Measurements from ENCODE around the gene NTM.

Gene NTM

DNA sequence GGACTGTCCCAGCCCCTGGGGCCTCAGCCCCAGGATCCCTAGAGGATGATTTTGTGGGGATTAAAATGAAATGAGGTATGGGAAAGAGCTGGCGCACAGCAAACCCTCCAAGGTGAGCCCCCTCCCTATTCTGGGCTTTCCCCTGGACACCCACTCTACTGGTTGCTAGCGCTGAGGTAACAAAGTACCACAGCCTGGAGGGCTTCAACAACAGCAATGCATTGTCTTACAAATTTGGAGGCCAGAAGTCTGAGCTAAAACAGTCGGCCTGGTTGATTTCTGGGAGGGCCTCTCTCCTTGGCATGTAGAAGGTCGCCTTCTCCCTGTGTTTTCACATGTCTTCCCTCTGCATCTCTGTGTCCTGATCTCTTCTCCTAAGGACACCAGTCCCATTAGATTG is 913.6 kb downstream of the NTM start:
- WGBS, 2 donors (ENCODE audit: extremely low coverage in 2 of 2, insufficient read length in 2 of 2, insufficient replicate concordance in 1 of 2): no CpG with 5 or more reads among the region's 4 CpGs
- H2AK5ac ChIP-seq (ENCODE audit: low read depth, low read length): peak overlapping the region; percentile 10
- no peaks in the 10 kb centered on the region for H3K79me1 ChIP-seq (ENCODE audit: low read depth, low read length)
- no peaks in the 10 kb centered on the region for H3K36me3 ChIP-seq (replicated peaks in 1 of 2; ENCODE audit: control insufficient read depth in 2 of 2, insufficient read depth in 2 of 2, low read length in 2 of 2)
- H2BK5ac ChIP-seq (ENCODE audit: low read length): no peak overlapping the region
- H3K18ac ChIP-seq (ENCODE audit: low read length): no peak overlapping the region
- no peak overlapping the region for H2BK120ac ChIP-seq (ENCODE audit: low read depth, low read length)
- no peak overlapping the region for H4K8ac ChIP-seq (ENCODE audit: low read depth, low read length)
- H3K14ac ChIP-seq (ENCODE audit: low read length): no peak overlapping the region
- no peak overlapping the region for H3K4me2 ChIP-seq (ENCODE audit: insufficient read depth, low read length, poor library complexity, severe bottlenecking)
- H3K9ac ChIP-seq (ENCODE audit: low read depth, low read length, poor library complexity): no peak overlapping the region
- H2BK15ac ChIP-seq (ENCODE audit: low read length): no peak overlapping the region
- DNase-seq (ENCODE audit: low spot score): no peak
- no peak overlapping the region for H3K23ac ChIP-seq (ENCODE audit: low read depth, low read length, poor library complexity)
- H2AFZ ChIP-seq (ENCODE audit: low read length): no peak overlapping the region
- H3K4me3 ChIP-seq (ENCODE audit: low read length in 2 of 2): no peak overlapping the region
- no peak overlapping the region for H3K4ac ChIP-seq (ENCODE audit: low read length)
- H4K91ac ChIP-seq (ENCODE audit: low read depth, low read length, poor library complexity): no peak overlapping the region
- H3K27ac ChIP-seq (replicated peaks; ENCODE audit: low read length): no peak overlapping the region
- no peaks in the 10 kb centered on the region for H3K4me1 ChIP-seq (ENCODE audit: control insufficient read depth in 2 of 2, insufficient read depth in 1 of 2, low read depth in 1 of 2, low read length in 2 of 2)
- no peak overlapping the region for H2BK12ac ChIP-seq (ENCODE audit: low read length)
- H3K27me3 ChIP-seq (ENCODE audit: control insufficient read depth in 3 of 3, insufficient read depth in 3 of 3, low read depth in 1 of 3, low read length in 3 of 3): no peaks in the 10 kb centered on the region
- H3K9me3 ChIP-seq (replicated peaks in 1 of 2; ENCODE audit: control insufficient read depth in 2 of 2, insufficient read depth in 1 of 2, low read depth in 1 of 2, low read length in 2 of 2): no peaks in the 10 kb centered on the region

DNA sequence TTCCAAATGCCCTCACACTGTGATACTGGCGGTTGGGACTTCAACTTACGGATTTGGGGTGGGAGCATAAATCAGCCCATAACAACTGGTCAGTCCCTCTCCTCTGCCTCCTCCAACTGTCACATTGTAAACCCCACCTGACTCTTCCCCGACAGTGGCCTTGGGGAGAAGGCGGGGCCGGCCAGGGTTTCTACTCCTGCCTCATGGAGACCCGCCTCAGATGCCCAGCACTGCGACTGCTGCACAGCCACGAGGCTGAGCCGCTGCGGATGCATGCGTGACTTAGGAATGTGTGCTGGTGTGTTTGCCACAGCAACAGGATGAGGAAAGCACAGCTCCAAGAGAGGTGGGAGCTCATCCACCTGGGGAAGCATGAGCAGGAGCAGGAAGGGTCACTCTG is 914.2 kb downstream of the NTM start:
- Histone ChIP-seq H4K8ac (ENCODE audit: low read depth, low read length) (no peak overlapping the region), H3K36me3 (replicated peaks in 1 of 2; ENCODE audit: control insufficient read depth in 2 of 2, insufficient read depth in 2 of 2, low read length in 2 of 2) (no peaks in the 10 kb centered on the region), H3K27me3 (ENCODE audit: control insufficient read depth in 3 of 3, insufficient read depth in 3 of 3, low read depth in 1 of 3, low read length in 3 of 3) (no peaks in the 10 kb centered on the region), H2BK15ac (ENCODE audit: low read length) (no peak overlapping the region), H3K9me3 (replicated peaks in 1 of 2; ENCODE audit: control insufficient read depth in 2 of 2, insufficient read depth in 1 of 2, low read depth in 1 of 2, low read length in 2 of 2) (no peaks in the 10 kb centered on the region), H4K91ac (ENCODE audit: low read depth, low read length, poor library complexity) (no peak overlapping the region), H3K4me3 (ENCODE audit: low read length in 2 of 2) (peak overlapping the region in 1 of 2 donors; percentile 66), H3K4me1 (ENCODE audit: control insufficient read depth in 2 of 2, insufficient read depth in 1 of 2, low read depth in 1 of 2, low read length in 2 of 2) (no peaks in the 10 kb centered on the region), H2BK12ac (ENCODE audit: low read length) (no peak overlapping the region), H3K79me1 (ENCODE audit: low read depth, low read length) (no peaks in the 10 kb centered on the region), H2AFZ (ENCODE audit: low read length) (no peak overlapping the region), H2BK5ac (ENCODE audit: low read length) (no peak overlapping the region), H3K14ac (ENCODE audit: low read length) (no peak overlapping the region), H2AK5ac (ENCODE audit: low read depth, low read length) (no peak overlapping the region), H3K4me2 (ENCODE audit: insufficient read depth, low read length, poor library complexity, severe bottlenecking) (no peak overlapping the region), H3K23ac (ENCODE audit: low read depth, low read length, poor library complexity) (no peak overlapping the region), H3K4ac (ENCODE audit: low read length) (no peak overlapping the region), H3K18ac (ENCODE audit: low read length) (peak overlapping the region; percentile 44), H2BK120ac (ENCODE audit: low read depth, low read length) (no peak overlapping the region), H3K9ac (ENCODE audit: low read depth, low read length, poor library complexity) (no peak overlapping the region), H3K27ac (replicated peaks; ENCODE audit: low read length) (no peak overlapping the region)
- DNase-seq (ENCODE audit: low spot score): no peak
- no CpG with 5 or more reads among the region's 11 CpGs for WGBS, 2 donors (ENCODE audit: extremely low coverage in 2 of 2, insufficient read length in 2 of 2, insufficient replicate concordance in 1 of 2)

DNA sequence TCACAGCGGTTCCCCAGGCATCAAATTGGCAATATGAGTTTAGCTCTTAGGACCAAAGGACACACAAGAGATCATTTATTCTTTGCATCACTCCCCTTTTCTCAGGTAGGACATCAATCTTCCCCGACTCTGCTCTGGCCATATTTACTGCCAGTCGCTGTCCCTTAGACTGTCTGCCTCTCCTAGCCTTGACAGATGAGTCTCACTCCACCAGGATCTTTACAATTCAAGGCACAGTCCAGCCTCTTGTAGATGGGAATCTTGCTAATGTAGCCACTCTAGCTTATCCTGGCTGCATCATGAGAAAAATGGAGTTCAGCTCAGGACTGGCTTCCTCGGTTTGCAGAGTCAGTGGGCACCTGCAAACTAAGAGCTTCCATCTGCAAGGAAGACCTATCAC is 915.2 kb downstream of the NTM start:
- no peak overlapping the region for H2BK5ac ChIP-seq (ENCODE audit: low read length)
- no peak for DNase-seq (ENCODE audit: low spot score)
- H4K8ac ChIP-seq (ENCODE audit: low read depth, low read length): no peak overlapping the region
- H2BK12ac ChIP-seq (ENCODE audit: low read length): no peak overlapping the region
- H3K4ac ChIP-seq (ENCODE audit: low read length): no peak overlapping the region
- no peaks in the 10 kb centered on the region for H3K4me1 ChIP-seq (ENCODE audit: control insufficient read depth in 2 of 2, insufficient read depth in 1 of 2, low read depth in 1 of 2, low read length in 2 of 2)
- no peak overlapping the region for H2BK15ac ChIP-seq (ENCODE audit: low read length)
- no peak overlapping the region for H3K9ac ChIP-seq (ENCODE audit: low read depth, low read length, poor library complexity)
- no peaks in the 10 kb centered on the region for H3K36me3 ChIP-seq (replicated peaks in 1 of 2; ENCODE audit: control insufficient read depth in 2 of 2, insufficient read depth in 2 of 2, low read length in 2 of 2)
- H3K23ac ChIP-seq (ENCODE audit: low read depth, low read length, poor library complexity): no peak overlapping the region
- H3K18ac ChIP-seq (ENCODE audit: low read length): no peak overlapping the region
- H3K27ac ChIP-seq (replicated peaks; ENCODE audit: low read length): no peak overlapping the region
- H3K4me3 ChIP-seq (ENCODE audit: low read length in 2 of 2): no peak overlapping the region
- no peak overlapping the region for H2AK5ac ChIP-seq (ENCODE audit: low read depth, low read length)
- no peak overlapping the region for H2AFZ ChIP-seq (ENCODE audit: low read length)
- no peaks in the 10 kb centered on the region for H3K9me3 ChIP-seq (replicated peaks in 1 of 2; ENCODE audit: control insufficient read depth in 2 of 2, insufficient read depth in 1 of 2, low read depth in 1 of 2, low read length in 2 of 2)
- no peak overlapping the region for H3K4me2 ChIP-seq (ENCODE audit: insufficient read depth, low read length, poor library complexity, severe bottlenecking)
- H4K91ac ChIP-seq (ENCODE audit: low read depth, low read length, poor library complexity): no peak overlapping the region
- no peak overlapping the region for H3K14ac ChIP-seq (ENCODE audit: low read length)
- H3K79me1 ChIP-seq (ENCODE audit: low read depth, low read length): no peaks in the 10 kb centered on the region
- no peak overlapping the region for H2BK120ac ChIP-seq (ENCODE audit: low read depth, low read length)
- no CpG with 5 or more reads among the region's 4 CpGs for WGBS, 2 donors (ENCODE audit: extremely low coverage in 2 of 2, insufficient read length in 2 of 2, insufficient replicate concordance in 1 of 2)
- no peaks in the 10 kb centered on the region for H3K27me3 ChIP-seq (ENCODE audit: control insufficient read depth in 3 of 3, insufficient read depth in 3 of 3, low read depth in 1 of 3, low read length in 3 of 3)

DNA sequence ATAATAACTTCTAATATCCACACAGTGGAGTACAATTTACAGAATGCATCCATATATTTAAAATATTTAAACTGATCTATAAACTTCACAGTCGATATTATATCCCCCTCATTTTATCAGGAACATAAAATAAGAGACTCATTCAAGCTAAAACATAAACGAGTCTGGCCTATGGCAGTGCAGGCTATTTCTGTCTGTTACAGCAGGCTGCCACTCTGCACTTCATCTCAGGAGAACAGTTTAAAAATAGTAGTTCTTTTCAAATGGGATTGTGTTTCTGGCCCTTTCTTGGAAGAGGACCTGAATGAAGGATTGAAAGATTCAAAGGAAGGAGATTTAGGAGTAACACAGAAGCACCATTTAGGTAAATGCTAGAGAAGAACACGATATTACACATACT is 915.7 kb downstream of the NTM start:
- H2BK120ac ChIP-seq (ENCODE audit: low read depth, low read length): no peak overlapping the region
- no peak overlapping the region for H3K9ac ChIP-seq (ENCODE audit: low read depth, low read length, poor library complexity)
- H4K91ac ChIP-seq (ENCODE audit: low read depth, low read length, poor library complexity): no peak overlapping the region
- H2AK5ac ChIP-seq (ENCODE audit: low read depth, low read length): no peak overlapping the region
- H3K4me2 ChIP-seq (ENCODE audit: insufficient read depth, low read length, poor library complexity, severe bottlenecking): no peak overlapping the region
- no peak overlapping the region for H3K23ac ChIP-seq (ENCODE audit: low read depth, low read length, poor library complexity)
- H3K4me1 ChIP-seq (ENCODE audit: control insufficient read depth in 2 of 2, insufficient read depth in 1 of 2, low read depth in 1 of 2, low read length in 2 of 2): no peaks in the 10 kb centered on the region
- no peak overlapping the region for H2BK15ac ChIP-seq (ENCODE audit: low read length)
- no peak overlapping the region for H2BK12ac ChIP-seq (ENCODE audit: low read length)
- no peak overlapping the region for H4K8ac ChIP-seq (ENCODE audit: low read depth, low read length)
- H3K36me3 ChIP-seq (replicated peaks in 1 of 2; ENCODE audit: control insufficient read depth in 2 of 2, insufficient read depth in 2 of 2, low read length in 2 of 2): no peaks in the 10 kb centered on the region
- DNase-seq (ENCODE audit: low spot score): no peak
- WGBS, 2 donors (ENCODE audit: extremely low coverage in 2 of 2, insufficient read length in 2 of 2, insufficient replicate concordance in 1 of 2): no CpG with 5 or more reads among the region's 3 CpGs
- no peaks in the 10 kb centered on the region for H3K27me3 ChIP-seq (ENCODE audit: control insufficient read depth in 3 of 3, insufficient read depth in 3 of 3, low read depth in 1 of 3, low read length in 3 of 3)
- H2AFZ ChIP-seq (ENCODE audit: low read length): no peak overlapping the region
- H3K9me3 ChIP-seq (replicated peaks in 1 of 2; ENCODE audit: control insufficient read depth in 2 of 2, insufficient read depth in 1 of 2, low read depth in 1 of 2, low read length in 2 of 2): no peaks in the 10 kb centered on the region
- no peak overlapping the region for H3K27ac ChIP-seq (replicated peaks; ENCODE audit: low read length)
- no peak overlapping the region for H2BK5ac ChIP-seq (ENCODE audit: low read length)
- H3K4me3 ChIP-seq (ENCODE audit: low read length in 2 of 2): no peak overlapping the region
- no peak overlapping the region for H3K18ac ChIP-seq (ENCODE audit: low read length)
- H3K14ac ChIP-seq (ENCODE audit: low read length): no peak overlapping the region
- no peaks in the 10 kb centered on the region for H3K79me1 ChIP-seq (ENCODE audit: low read depth, low read length)
- H3K4ac ChIP-seq (ENCODE audit: low read length): no peak overlapping the region

Data from neuronal stem cell (in vitro differentiated cells).